HEK293 (cell line): ENCODE data around the gene WDR36.
A peak's percentile ranks its signal among the peaks of the same experiment; 100 is the strongest.

ENCODE experiments used
- CTCF ChIA-PET: fragments of 350-600 bp; formaldehyde crosslinking; extraction: SDS; loops from one replicate; lab custom pipeline; 2021; ENCODE audit warnings: antibody characterized with exemption; lab: Yijun Ruan, JAX
- POLR2A ChIA-PET: fragments of 300-600 bp; formaldehyde crosslinking; extraction: SDS; loops from one replicate; lab custom pipeline; 2020; ENCODE audit warnings: antibody characterized with exemption, inconsistent platforms; lab: Yijun Ruan, JAX
- H3K27ac ChIP-seq: fragments of 200-500 bp; sonication (Bioruptor generic); 2 replicates; pipeline ENCODE4 v1.5.1; 2014; ENCODE audit warnings: low read depth, low read length, control low read depth, inconsistent platforms; ENCODE audit errors: extremely low read depth
- H3K36me3 ChIP-seq, 2 experiments: fragments of 200-500 bp in 1 of 2; sonication (Bioruptor generic) in 1 of 2; 1 replicate in 1 of 2; 2 replicates in 1 of 2; pipeline ENCODE4 v1.5.1; 2014 to 2017; ENCODE audit warnings: inconsistent platforms in 2 of 2, low read length in 2 of 2; ENCODE audit not compliant: control insufficient read depth in 2 of 2, insufficient read depth in 1 of 2
- H3K4me1 ChIP-seq: fragments of 200-500 bp; sonication (Bioruptor generic); 2 replicates; pipeline ENCODE4 v1.5.1; 2014; ENCODE audit warnings: mild to moderate bottlenecking, low read length, inconsistent platforms; ENCODE audit not compliant: control insufficient read depth, insufficient read depth
- H3K4me3 ChIP-seq: 2 replicates; pipeline ENCODE4 v1.5.1; 2011; ENCODE audit warnings: low read depth, mild to moderate bottlenecking, control low read depth, low read length, moderate library complexity
- H3K9me3 ChIP-seq: fragments of 200-500 bp; sonication (Bioruptor generic); 2 replicates; pipeline ENCODE4 v1.5.1; 2014; ENCODE audit warnings: low read depth, low read length, inconsistent platforms; ENCODE audit not compliant: control insufficient read depth, insufficient read depth
- FEZF1 ChIP-seq: fragments of 450-650 bp; formaldehyde crosslinking; IDR thresholded peaks from 2 replicates; pipeline ENCODE4 v1.5.1; 2016; ENCODE audit warnings: missing biosample characterization, missing genetic modification characterization
- KLF8 ChIP-seq: fragments of 450-650 bp; formaldehyde crosslinking; IDR thresholded peaks from 2 replicates; pipeline ENCODE4 v1.5.1; 2016; ENCODE audit warnings: missing biosample characterization, missing genetic modification characterization
- PRDM1 ChIP-seq: fragments of 450-650 bp; formaldehyde crosslinking; IDR thresholded peaks from 2 replicates; pipeline ENCODE4; 2016; ENCODE audit warnings: missing biosample characterization, missing genetic modification characterization
- ZNF16 ChIP-seq: fragments of 450-650 bp; formaldehyde crosslinking; IDR thresholded peaks from 2 replicates; pipeline ENCODE4 v1.5.1; 2016; ENCODE audit warnings: low read depth, missing biosample characterization, missing genetic modification characterization
- ZNF2 ChIP-seq: fragments of 450-650 bp; formaldehyde crosslinking; IDR thresholded peaks from 2 replicates; pipeline ENCODE4 v1.5.1; 2016; ENCODE audit warnings: missing biosample characterization, missing genetic modification characterization
- ZNF223 ChIP-seq: fragments of 450-650 bp; formaldehyde crosslinking; IDR thresholded peaks from 2 replicates; pipeline ENCODE4 v1.5.1; 2016; ENCODE audit warnings: missing biosample characterization, missing genetic modification characterization
- ZNF23 ChIP-seq: fragments of 450-650 bp; formaldehyde crosslinking; IDR thresholded peaks from 2 replicates; pipeline ENCODE4 v1.5.1; 2016; ENCODE audit warnings: missing biosample characterization, missing genetic modification characterization, borderline replicate concordance
- ZNF324 ChIP-seq: fragments of 450-650 bp; formaldehyde crosslinking; IDR thresholded peaks from 2 replicates; pipeline ENCODE4 v1.5.1; 2016; ENCODE audit warnings: missing biosample characterization, missing genetic modification characterization
- ZNF366 ChIP-seq: fragments of 450-650 bp; formaldehyde crosslinking; conservative IDR thresholded peaks from 2 replicates; pipeline ENCODE4 v1.5.1; 2016; ENCODE audit warnings: missing biosample characterization, missing genetic modification characterization
- ZNF660 ChIP-seq: fragments of 450-650 bp; IDR thresholded peaks from 2 replicates; pipeline ENCODE4 v1.5.1; 2018; ENCODE audit warnings: missing biosample characterization, mild to moderate bottlenecking, missing genetic modification characterization
- ZNF747 ChIP-seq: fragments of 450-650 bp; formaldehyde crosslinking; IDR thresholded peaks from 2 replicates; pipeline ENCODE4 v1.5.1; 2016; ENCODE audit warnings: missing biosample characterization, missing genetic modification characterization
- ZSCAN23 ChIP-seq: fragments of 450-650 bp; formaldehyde crosslinking; IDR thresholded peaks from 2 replicates; pipeline ENCODE4 v1.5.1; 2016; ENCODE audit warnings: missing biosample characterization, missing genetic modification characterization
- ZSCAN5A ChIP-seq: fragments of 450-650 bp; formaldehyde crosslinking; IDR thresholded peaks from 2 replicates; pipeline ENCODE4 v1.5.1; 2016; ENCODE audit warnings: missing biosample characterization, missing genetic modification characterization
- TF ChIP-seq, protein P1 (sequence below): fragments of 450-650 bp; formaldehyde crosslinking; IDR thresholded peaks from 2 replicates; pipeline ENCODE4 v1.5.1; 2016; ENCODE audit warnings: missing biosample characterization, missing genetic modification characterization, low read depth
- TF ChIP-seq, protein P2 (sequence below): fragments of 450-650 bp; IDR thresholded peaks from 2 replicates; pipeline ENCODE4 v1.5.1; 2018; ENCODE audit warnings: missing biosample characterization, mild to moderate bottlenecking, missing genetic modification characterization
- TF ChIP-seq, protein P3 (sequence below): fragments of 450-650 bp; formaldehyde crosslinking; IDR thresholded peaks from 2 replicates; pipeline ENCODE4 v1.5.1; 2016; ENCODE audit warnings: missing biosample characterization, missing genetic modification characterization
- TF ChIP-seq, protein P4 (sequence below): fragments of 450-650 bp; formaldehyde crosslinking; IDR thresholded peaks from 2 replicates; pipeline ENCODE4 v1.5.0; 2017; ENCODE audit warnings: missing biosample characterization, missing genetic modification characterization, borderline replicate concordance

WDR36 gene

GRCh38 chr5:111151998-111152397 is 59.9 kb downstream of the WDR36 start:
- H3K27ac ChIP-seq = no peak overlapping the region
- H3K4me3 ChIP-seq = no peak overlapping the region
- no peaks in the 10 kb centered on the region for H3K36me3 ChIP-seq
- TF ChIP-seq PRDM1 (tag by site-specific recombination) = peak; percentile 96
- TF ChIP-seq ZNF366 = peak; percentile 90
- TF ChIP-seq ZNF747 (tag by site-specific recombination) = no peak
- POLR2A ChIA-PET = no interaction called here
- CTCF ChIA-PET = interaction anchor here (0.7 to 1.6 kb wide), 2 partner anchors 398 to 522 kb away, joined by 4 read pairs; no protein-coding TSS in a partner anchor
- no peaks in the 10 kb centered on the region for H3K4me1 ChIP-seq
- no peaks in the 10 kb centered on the region for H3K9me3 ChIP-seq

- TF ChIP-seq ZSCAN23 (tag by site-specific recombination) = no peak
- TF ChIP-seq FEZF1 (tag by site-specific recombination) = 0 out of 2 replicates have a peak, but pooled peaks have one; percentile 30
- no peak for TF ChIP-seq ZNF23
- no peak for TF ChIP-seq ZNF223 (tag by site-specific recombination)
- no peak for TF ChIP-seq KLF8 (tag by site-specific recombination)
- no peak overlapping the region for H3K4me3 ChIP-seq
- H3K36me3 ChIP-seq = no peaks in the 10 kb centered on the region
- CTCF ChIA-PET = interaction anchor here (0.6 kb wide), 1 partner anchor 12 kb away, joined by 3 read pairs; no protein-coding TSS in a partner anchor
- H3K4me1 ChIP-seq = no peaks in the 10 kb centered on the region
- H3K27ac ChIP-seq = no peak overlapping the region
- no peaks in the 10 kb centered on the region for H3K9me3 ChIP-seq
- POLR2A ChIA-PET = no interaction called here
These were observed 61.3 kb downstream of the WDR36 start for GRCh38 chr5:111153483-111153882.

DNA sequence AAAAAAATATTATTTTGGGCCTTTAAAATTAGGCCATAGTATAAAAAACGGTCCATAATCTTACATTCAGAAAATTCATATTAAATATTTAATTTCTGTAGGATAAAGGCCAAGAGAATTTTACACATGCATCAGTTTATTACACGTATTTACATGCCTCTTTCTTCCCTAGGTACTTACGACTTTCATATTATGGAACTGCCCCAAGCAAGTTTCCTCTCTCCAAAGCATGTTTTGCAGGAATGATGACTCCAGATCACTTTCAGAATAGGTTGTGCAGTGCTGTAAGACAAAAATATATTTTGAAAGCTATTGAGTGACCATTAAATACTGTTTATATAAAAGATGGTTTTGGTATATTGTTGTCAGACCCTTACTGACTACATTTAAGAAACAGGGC is 61.8 kb downstream of the WDR36 start:
- CTCF ChIA-PET = interaction anchor here (0.6 kb wide), 2 partner anchors 8 to 12 kb away, joined by 3 read pairs; no protein-coding TSS in a partner anchor

GRCh38 chr5:111158105-111158744 is 66.1 kb downstream of the WDR36 start:
- Histone ChIP-seq H3K4me1 (no peaks in the 10 kb centered on the region), H3K9me3 (no peaks in the 10 kb centered on the region), H3K36me3 (no peaks in the 10 kb centered on the region), H3K4me3 (no peak overlapping the region), H3K27ac (no peak overlapping the region)
- ChIA-PET POLR2A (no interaction called here), CTCF (interaction anchor here (0.5 to 6.9 kb wide), 7 partner anchors 10 to 623 kb away, joined by 3 to 49 read pairs (median 3); partner anchors contain the start of gene TSLP)
- TF ChIP-seq, protein P1, sequence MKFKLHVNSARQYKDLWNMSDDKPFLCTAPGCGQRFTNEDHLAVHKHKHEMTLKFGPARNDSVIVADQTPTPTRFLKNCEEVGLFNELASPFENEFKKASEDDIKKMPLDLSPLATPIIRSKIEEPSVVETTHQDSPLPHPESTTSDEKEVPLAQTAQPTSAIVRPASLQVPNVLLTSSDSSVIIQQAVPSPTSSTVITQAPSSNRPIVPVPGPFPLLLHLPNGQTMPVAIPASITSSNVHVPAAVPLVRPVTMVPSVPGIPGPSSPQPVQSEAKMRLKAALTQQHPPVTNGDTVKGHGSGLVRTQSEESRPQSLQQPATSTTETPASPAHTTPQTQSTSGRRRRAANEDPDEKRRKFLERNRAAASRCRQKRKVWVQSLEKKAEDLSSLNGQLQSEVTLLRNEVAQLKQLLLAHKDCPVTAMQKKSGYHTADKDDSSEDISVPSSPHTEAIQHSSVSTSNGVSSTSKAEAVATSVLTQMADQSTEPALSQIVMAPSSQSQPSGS = 0 out of 2 replicates have a peak, but pooled peaks have one; percentile 35
- TF ChIP-seq PRDM1 (tag by site-specific recombination) (peak; percentile 37; the same call in 1 of the 2 replicates), ZNF660 (tag by site-specific recombination) (0 out of 2 replicates have a peak, but pooled peaks have one; percentile 37), ZNF324 (tag by site-specific recombination) (no peak), ZNF2 (tag by site-specific recombination) (0 out of 2 replicates have a peak, but pooled peaks have one; percentile 40)
- TF ChIP-seq, protein P2, sequence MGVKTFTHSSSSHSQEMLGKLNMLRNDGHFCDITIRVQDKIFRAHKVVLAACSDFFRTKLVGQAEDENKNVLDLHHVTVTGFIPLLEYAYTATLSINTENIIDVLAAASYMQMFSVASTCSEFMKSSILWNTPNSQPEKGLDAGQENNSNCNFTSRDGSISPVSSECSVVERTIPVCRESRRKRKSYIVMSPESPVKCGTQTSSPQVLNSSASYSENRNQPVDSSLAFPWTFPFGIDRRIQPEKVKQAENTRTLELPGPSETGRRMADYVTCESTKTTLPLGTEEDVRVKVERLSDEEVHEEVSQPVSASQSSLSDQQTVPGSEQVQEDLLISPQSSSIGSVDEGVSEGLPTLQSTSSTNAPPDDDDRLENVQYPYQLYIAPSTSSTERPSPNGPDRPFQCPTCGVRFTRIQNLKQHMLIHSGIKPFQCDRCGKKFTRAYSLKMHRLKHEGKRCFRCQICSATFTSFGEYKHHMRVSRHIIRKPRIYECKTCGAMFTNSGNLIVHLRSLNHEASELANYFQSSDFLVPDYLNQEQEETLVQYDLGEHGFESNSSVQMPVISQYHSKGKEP (tag by site-specific recombination) = 0 out of 2 replicates have a peak, but pooled peaks have one; percentile 10
- TF ChIP-seq, protein P3, sequence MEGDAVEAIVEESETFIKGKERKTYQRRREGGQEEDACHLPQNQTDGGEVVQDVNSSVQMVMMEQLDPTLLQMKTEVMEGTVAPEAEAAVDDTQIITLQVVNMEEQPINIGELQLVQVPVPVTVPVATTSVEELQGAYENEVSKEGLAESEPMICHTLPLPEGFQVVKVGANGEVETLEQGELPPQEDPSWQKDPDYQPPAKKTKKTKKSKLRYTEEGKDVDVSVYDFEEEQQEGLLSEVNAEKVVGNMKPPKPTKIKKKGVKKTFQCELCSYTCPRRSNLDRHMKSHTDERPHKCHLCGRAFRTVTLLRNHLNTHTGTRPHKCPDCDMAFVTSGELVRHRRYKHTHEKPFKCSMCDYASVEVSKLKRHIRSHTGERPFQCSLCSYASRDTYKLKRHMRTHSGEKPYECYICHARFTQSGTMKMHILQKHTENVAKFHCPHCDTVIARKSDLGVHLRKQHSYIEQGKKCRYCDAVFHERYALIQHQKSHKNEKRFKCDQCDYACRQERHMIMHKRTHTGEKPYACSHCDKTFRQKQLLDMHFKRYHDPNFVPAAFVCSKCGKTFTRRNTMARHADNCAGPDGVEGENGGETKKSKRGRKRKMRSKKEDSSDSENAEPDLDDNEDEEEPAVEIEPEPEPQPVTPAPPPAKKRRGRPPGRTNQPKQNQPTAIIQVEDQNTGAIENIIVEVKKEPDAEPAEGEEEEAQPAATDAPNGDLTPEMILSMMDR (tag by site-specific recombination) = peak; percentile 80
- TF ChIP-seq, protein P4, sequence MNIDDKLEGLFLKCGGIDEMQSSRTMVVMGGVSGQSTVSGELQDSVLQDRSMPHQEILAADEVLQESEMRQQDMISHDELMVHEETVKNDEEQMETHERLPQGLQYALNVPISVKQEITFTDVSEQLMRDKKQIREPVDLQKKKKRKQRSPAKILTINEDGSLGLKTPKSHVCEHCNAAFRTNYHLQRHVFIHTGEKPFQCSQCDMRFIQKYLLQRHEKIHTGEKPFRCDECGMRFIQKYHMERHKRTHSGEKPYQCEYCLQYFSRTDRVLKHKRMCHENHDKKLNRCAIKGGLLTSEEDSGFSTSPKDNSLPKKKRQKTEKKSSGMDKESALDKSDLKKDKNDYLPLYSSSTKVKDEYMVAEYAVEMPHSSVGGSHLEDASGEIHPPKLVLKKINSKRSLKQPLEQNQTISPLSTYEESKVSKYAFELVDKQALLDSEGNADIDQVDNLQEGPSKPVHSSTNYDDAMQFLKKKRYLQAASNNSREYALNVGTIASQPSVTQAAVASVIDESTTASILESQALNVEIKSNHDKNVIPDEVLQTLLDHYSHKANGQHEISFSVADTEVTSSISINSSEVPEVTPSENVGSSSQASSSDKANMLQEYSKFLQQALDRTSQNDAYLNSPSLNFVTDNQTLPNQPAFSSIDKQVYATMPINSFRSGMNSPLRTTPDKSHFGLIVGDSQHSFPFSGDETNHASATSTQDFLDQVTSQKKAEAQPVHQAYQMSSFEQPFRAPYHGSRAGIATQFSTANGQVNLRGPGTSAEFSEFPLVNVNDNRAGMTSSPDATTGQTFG (tag by site-specific recombination) = no peak

More for the DNA sequence above, 61.8 kb downstream of the WDR36 start:
- Histone ChIP-seq H3K36me3 (no peaks in the 10 kb centered on the region), H3K27ac (no peak overlapping the region), H3K9me3 (no peaks in the 10 kb centered on the region), H3K4me1 (no peaks in the 10 kb centered on the region), H3K4me3 (no peak overlapping the region)
- no peak for TF ChIP-seq ZSCAN5A (tag by site-specific recombination)
- TF ChIP-seq ZNF16 (tag by site-specific recombination) = no peak
- POLR2A ChIA-PET = no interaction called here
